ENCODE measurements around the gene HIKESHI.

The HIKESHI gene

GRCh38 chr11:86380295-86381059, 78.4 kb downstream of the HIKESHI start:
- DNase-seq: no peak

- no peak for DNase-seq
Measured at GRCh38 chr11:86383041-86383955, 81.3 kb downstream of the HIKESHI start.

GRCh38 chr11:86386283-86386682, 84.2 kb downstream of the HIKESHI start:
- no peak for DNase-seq

GRCh38 chr11:86386746-86387145, 84.7 kb downstream of the HIKESHI start:
- no peak for DNase-seq

- DNase-seq: no peak
Measured at GRCh38 chr11:86388198-86388597, 86.2 kb downstream of the HIKESHI start.

- no peak for DNase-seq
Measured at GRCh38 chr11:86390487-86390886, 88.4 kb downstream of the HIKESHI start.

- DNase-seq: no peak
Measured at GRCh38 chr11:86395061-86395551, 93.1 kb downstream of the HIKESHI start.
